H1 (cell line): ENCODE measurements around the gene DAGLA. TPM values are rescaled to one million over a fixed set of nuclear protein-coding genes. Genes with fewer than 3 reads are reported as not detected.

Experiments used
- ASH2L ChIP-seq: fragments of 200-600, 300-600 bp; sonication (generic); IDR thresholded peaks from one replicate; pipeline ENCODE4 v1.7.1; 2017; ENCODE audit warnings: low read length
- CBX5 ChIP-seq: fragments of 300-800, 300-1000 bp; sonication (generic); IDR thresholded peaks from 2 replicates; pipeline ENCODE4 v1.7.1; 2016; ENCODE audit warnings: antibody characterized with exemption, low read length, low read depth
- KDM5A ChIP-seq: fragments of 200-600 bp; IDR thresholded peaks from 2 replicates; pipeline ENCODE4 v1.7.1; 2012; ENCODE audit warnings: mild to moderate bottlenecking, low read length, inconsistent platforms, mixed read lengths
- NANOG ChIP-seq: IDR thresholded peaks from 2 replicates; pipeline ENCODE4 v1.6.1; 2011; ENCODE audit warnings: low read length, low read depth, mild to moderate bottlenecking, inconsistent platforms; ENCODE audit not compliant: insufficient read depth, poor library complexity, severe bottlenecking
- TEAD4 ChIP-seq: IDR thresholded peaks from 2 replicates; pipeline ENCODE4 v1.6.1; 2012; ENCODE audit warnings: low read depth, low read length, inconsistent platforms, mixed read lengths
- polyA plus RNA-seq, 7 experiments: library from polyadenylated mRNA; depleted of rRNA in 3 of 7; stranded (reverse) in 5 of 7; unstranded in 2 of 7; fragments of >200 nt in 5 of 7; fragments of 200-250 nt in 2 of 7; gene quantifications; 1 replicate in 5 of 7; 2 replicates in 1 of 7; 4 replicates in 1 of 7; pipeline versions ENCODE4 v1.2.1 to v1.2.3, GENCODE V29; 2011 to 2013; ENCODE audit warnings: missing spikeins in 2 of 7, mixed read lengths in 2 of 7
- total RNA-seq: library from RNA; stranded (reverse); fragmentation: NEBNext Ultra II Directional; extraction: Animal tissue kit (Norgen Biotek cat#: 25700); gene quantifications from 2 replicates; pipeline ENCODE4 v1.2.1, GENCODE V29; 2021
- TF ChIP-seq, protein P1 (sequence below): fragments of 300-600 bp; sonication (generic); IDR thresholded peaks from 2 replicates; pipeline ENCODE4 v1.7.1; 2012; ENCODE audit warnings: low read length, moderate library complexity, mild to moderate bottlenecking, inconsistent platforms; ENCODE audit not compliant: insufficient replicate concordance
- TF ChIP-seq, protein P2 (sequence below): IDR thresholded peaks from 2 replicates; pipeline ENCODE4 v1.6.1; 2011; ENCODE audit warnings: low read length, improper control_type of control experiment

Gene DAGLA
- total and polyA plus RNA-seq, 2 of the 8 experiments (the other 6 are each of a cell fraction or from before 2014, with no cell fraction given), result 3.6 to 6.6 TPM

DNA sequence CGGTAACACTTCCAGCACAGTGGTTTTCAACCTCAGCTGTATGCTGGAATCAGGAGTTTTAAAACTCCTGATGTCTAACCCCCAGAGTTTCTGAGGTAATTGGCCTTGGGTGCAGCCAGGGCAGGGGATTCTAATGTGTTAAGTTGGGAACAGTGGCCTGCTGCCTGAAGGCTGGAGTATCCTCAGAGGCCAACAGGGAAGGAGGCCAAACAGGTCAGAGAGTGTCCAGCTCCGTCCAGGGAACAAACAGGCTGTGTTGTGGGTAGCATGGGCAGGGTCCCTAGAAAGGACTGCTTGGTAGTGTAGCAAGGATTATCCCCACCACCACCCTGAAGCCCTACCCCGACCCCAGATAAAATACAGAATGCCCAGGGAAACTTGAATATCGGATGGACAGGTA, 10.8 kb upstream of the DAGLA start (continued):
- TF ChIP-seq, protein P1, sequence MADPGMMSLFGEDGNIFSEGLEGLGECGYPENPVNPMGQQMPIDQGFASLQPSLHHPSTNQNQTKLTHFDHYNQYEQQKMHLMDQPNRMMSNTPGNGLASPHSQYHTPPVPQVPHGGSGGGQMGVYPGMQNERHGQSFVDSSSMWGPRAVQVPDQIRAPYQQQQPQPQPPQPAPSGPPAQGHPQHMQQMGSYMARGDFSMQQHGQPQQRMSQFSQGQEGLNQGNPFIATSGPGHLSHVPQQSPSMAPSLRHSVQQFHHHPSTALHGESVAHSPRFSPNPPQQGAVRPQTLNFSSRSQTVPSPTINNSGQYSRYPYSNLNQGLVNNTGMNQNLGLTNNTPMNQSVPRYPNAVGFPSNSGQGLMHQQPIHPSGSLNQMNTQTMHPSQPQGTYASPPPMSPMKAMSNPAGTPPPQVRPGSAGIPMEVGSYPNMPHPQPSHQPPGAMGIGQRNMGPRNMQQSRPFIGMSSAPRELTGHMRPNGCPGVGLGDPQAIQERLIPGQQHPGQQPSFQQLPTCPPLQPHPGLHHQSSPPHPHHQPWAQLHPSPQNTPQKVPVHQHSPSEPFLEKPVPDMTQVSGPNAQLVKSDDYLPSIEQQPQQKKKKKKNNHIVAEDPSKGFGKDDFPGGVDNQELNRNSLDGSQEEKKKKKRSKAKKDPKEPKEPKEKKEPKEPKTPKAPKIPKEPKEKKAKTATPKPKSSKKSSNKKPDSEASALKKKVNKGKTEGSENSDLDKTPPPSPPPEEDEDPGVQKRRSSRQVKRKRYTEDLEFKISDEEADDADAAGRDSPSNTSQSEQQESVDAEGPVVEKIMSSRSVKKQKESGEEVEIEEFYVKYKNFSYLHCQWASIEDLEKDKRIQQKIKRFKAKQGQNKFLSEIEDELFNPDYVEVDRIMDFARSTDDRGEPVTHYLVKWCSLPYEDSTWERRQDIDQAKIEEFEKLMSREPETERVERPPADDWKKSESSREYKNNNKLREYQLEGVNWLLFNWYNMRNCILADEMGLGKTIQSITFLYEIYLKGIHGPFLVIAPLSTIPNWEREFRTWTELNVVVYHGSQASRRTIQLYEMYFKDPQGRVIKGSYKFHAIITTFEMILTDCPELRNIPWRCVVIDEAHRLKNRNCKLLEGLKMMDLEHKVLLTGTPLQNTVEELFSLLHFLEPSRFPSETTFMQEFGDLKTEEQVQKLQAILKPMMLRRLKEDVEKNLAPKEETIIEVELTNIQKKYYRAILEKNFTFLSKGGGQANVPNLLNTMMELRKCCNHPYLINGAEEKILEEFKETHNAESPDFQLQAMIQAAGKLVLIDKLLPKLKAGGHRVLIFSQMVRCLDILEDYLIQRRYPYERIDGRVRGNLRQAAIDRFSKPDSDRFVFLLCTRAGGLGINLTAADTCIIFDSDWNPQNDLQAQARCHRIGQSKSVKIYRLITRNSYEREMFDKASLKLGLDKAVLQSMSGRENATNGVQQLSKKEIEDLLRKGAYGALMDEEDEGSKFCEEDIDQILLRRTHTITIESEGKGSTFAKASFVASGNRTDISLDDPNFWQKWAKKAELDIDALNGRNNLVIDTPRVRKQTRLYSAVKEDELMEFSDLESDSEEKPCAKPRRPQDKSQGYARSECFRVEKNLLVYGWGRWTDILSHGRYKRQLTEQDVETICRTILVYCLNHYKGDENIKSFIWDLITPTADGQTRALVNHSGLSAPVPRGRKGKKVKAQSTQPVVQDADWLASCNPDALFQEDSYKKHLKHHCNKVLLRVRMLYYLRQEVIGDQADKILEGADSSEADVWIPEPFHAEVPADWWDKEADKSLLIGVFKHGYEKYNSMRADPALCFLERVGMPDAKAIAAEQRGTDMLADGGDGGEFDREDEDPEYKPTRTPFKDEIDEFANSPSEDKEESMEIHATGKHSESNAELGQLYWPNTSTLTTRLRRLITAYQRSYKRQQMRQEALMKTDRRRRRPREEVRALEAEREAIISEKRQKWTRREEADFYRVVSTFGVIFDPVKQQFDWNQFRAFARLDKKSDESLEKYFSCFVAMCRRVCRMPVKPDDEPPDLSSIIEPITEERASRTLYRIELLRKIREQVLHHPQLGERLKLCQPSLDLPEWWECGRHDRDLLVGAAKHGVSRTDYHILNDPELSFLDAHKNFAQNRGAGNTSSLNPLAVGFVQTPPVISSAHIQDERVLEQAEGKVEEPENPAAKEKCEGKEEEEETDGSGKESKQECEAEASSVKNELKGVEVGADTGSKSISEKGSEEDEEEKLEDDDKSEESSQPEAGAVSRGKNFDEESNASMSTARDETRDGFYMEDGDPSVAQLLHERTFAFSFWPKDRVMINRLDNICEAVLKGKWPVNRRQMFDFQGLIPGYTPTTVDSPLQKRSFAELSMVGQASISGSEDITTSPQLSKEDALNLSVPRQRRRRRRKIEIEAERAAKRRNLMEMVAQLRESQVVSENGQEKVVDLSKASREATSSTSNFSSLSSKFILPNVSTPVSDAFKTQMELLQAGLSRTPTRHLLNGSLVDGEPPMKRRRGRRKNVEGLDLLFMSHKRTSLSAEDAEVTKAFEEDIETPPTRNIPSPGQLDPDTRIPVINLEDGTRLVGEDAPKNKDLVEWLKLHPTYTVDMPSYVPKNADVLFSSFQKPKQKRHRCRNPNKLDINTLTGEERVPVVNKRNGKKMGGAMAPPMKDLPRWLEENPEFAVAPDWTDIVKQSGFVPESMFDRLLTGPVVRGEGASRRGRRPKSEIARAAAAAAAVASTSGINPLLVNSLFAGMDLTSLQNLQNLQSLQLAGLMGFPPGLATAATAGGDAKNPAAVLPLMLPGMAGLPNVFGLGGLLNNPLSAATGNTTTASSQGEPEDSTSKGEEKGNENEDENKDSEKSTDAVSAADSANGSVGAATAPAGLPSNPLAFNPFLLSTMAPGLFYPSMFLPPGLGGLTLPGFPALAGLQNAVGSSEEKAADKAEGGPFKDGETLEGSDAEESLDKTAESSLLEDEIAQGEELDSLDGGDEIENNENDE, result no peak
- TF ChIP-seq ASH2L (no peak), CBX5 (no peak), TEAD4 (no peak), NANOG (no peak), KDM5A (no peak)
- TF ChIP-seq, protein P2, sequence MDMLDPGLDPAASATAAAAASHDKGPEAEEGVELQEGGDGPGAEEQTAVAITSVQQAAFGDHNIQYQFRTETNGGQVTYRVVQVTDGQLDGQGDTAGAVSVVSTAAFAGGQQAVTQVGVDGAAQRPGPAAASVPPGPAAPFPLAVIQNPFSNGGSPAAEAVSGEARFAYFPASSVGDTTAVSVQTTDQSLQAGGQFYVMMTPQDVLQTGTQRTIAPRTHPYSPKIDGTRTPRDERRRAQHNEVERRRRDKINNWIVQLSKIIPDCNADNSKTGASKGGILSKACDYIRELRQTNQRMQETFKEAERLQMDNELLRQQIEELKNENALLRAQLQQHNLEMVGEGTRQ, result no peak
- TF ChIP-seq, all 59 proteins: peak for 0
